HG03457 (cell line): ENCODE measurements around the gene ST13.
"Not testable (repeated sequence)": the region's sequence is repeated elsewhere in the genome, so short reads cannot be mapped to it uniquely, and the experiment has no call there.

Experiments used
- ATAC-seq: cut with Tn5 transposase; IDR thresholded peaks from one replicate; pipeline ENCODE4 v1.9.1; 2021; ENCODE audit warnings: moderate number of reproducible peaks; ENCODE audit not compliant: unreplicated experiment

Gene ST13

GRCh38 chr22:40844951-40845350, 11.5 kb downstream of the ST13 start:
- ATAC-seq: no peak

GRCh38 chr22:40838486-40838885, 18.0 kb downstream of the ST13 start:
- no peak for ATAC-seq

- ATAC-seq: no peak
Observed at GRCh38 chr22:40834619-40835018, 21.8 kb downstream of the ST13 start.

- ATAC-seq: no peak
Observed at GRCh38 chr22:40829131-40829530, 27.3 kb downstream of the ST13 start.

GRCh38 chr22:40826984-40827741, 29.3 kb downstream of the ST13 start:
- ATAC-seq: no peak

- ATAC-seq: not testable (repeated sequence)
Observed at GRCh38 chr22:40826292-40826691, 30.1 kb downstream of the ST13 start.

- ATAC-seq: no peak
Observed at GRCh38 chr22:40823426-40823825, 33.0 kb downstream of the ST13 start.

GRCh38 chr22:40819599-40820140, 36.8 kb downstream of the ST13 start:
- no peak for ATAC-seq

GRCh38 chr22:40818747-40819598, 37.5 kb downstream of the ST13 start, which contains the start of gene SLC25A17:
TSS of gene SLC25A17 (minus strand) at chr22:40819346. CDS start at chr22:40819248, 98 bp downstream.
- peak; percentile 57 for ATAC-seq

GRCh38 chr22:40818192-40818746, 38.2 kb downstream of the ST13 start:
- no peak for ATAC-seq

- ATAC-seq: no peak
Observed at GRCh38 chr22:40817737-40818136, 38.7 kb downstream of the ST13 start.

GRCh38 chr22:40813912-40814315, 42.5 kb downstream of the ST13 start:
- ATAC-seq: no peak

- ATAC-seq: no peak
Observed at GRCh38 chr22:40808018-40808841, 48.2 kb downstream of the ST13 start.

- no peak for ATAC-seq
Observed at GRCh38 chr22:40806711-40807110, 49.7 kb downstream of the ST13 start.

- ATAC-seq: no peak
Observed at GRCh38 chr22:40805699-40806203, 50.7 kb downstream of the ST13 start.

- ATAC-seq: no peak
Observed at GRCh38 chr22:40805239-40805638, 51.2 kb downstream of the ST13 start.

- ATAC-seq: no peak
Observed at GRCh38 chr22:40803321-40803720, 53.1 kb downstream of the ST13 start.

GRCh38 chr22:40799008-40799407, 57.4 kb downstream of the ST13 start:
- ATAC-seq: no peak

- ATAC-seq: no peak
Observed at GRCh38 chr22:40797427-40797826, 59.0 kb downstream of the ST13 start.

GRCh38 chr22:40792451-40792850, 64.0 kb downstream of the ST13 start:
- no peak for ATAC-seq
